HG02870 (cell line): ENCODE data around the gene CRYL1.
"Not testable (repeated sequence)": the region's sequence is repeated elsewhere in the genome, so short reads cannot be mapped to it uniquely, and the experiment has no call there.

ENCODE experiments used
- ATAC-seq: cut with Tn5 transposase; IDR thresholded peaks from one replicate; pipeline ENCODE4 v1.9.1; 2021; ENCODE audit warnings: mild to moderate bottlenecking, moderate library complexity; ENCODE audit not compliant: unreplicated experiment

Gene CRYL1

DNA sequence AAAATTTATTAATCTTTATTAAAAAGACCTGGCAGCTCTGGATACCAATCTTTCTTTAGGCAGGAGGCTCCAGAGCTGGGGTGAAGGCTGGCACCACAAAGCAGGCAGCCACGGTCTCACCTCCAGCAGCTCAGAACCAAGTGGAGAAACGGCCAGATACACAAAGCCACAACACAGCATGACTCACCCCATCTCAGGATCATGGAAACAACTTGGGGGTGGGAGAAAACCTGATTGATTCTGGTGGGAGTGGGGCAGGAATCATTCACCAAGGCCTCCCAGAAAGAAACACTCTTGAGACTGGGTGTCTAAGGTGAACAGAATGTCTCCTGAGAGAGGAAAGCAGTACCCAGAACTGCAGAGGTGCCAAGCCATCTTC lies 64.2 kb downstream of the CRYL1 start:
- no peak for ATAC-seq

DNA sequence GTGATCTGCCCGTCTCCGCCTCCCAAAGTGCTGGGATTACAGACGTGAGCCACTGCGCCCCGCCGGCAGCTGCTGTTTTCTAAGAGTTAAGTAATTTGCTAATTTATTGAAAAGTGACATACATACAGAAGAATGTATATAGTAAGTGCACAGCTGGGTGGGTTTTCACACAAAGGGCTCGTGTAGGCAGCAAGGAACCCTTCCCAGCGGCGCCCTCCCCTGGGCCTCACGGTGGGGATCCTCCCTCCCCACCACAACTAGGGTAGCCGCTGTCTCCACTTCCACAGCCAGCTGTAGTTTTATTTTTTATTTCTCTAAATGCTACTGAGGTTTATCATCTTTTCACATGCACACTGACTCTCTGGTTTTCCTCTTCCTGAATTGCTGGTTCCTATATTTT lies 64.9 kb downstream of the CRYL1 start:
- no peak for ATAC-seq

DNA sequence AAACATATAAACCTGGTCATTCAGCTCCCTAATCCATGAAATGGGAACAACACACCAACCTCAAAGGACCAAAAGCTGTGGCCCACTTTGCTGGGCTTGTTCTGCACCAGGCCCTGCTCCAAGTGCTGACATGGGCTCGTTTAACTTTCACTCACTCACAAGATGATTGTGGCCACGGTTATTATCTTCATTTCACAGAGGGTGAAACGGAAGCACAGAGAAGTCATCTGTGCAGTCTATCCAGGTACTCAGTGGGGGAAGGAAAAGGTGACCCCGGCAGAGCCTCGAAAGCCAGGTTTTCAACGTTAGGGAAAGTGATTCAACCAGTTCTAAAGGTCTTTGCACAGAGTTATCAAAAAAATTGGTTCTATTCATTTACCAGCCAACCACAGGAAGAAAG lies 68.0 kb downstream of the CRYL1 start:
- ATAC-seq, result no peak

DNA sequence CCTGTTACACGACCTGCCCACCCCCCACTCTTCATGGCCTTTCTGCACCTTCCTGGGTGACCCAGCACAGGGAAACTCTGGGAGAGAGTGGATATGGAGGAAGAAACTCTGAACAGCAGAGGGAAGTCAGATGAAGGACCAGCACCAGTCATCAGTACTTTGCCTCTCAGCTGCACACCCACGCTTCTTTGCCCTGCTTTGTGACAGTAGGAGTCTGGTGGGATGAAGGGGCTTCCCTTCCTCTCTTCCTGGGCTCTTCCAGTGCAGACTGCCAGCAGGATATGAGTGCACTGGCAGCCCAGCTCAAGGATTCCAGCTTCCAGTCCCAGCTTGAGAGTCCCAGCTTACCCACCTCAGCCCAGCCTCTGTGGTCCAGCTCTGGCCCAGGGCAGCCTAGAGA lies 68.9 kb downstream of the CRYL1 start:
- ATAC-seq, result no peak

DNA sequence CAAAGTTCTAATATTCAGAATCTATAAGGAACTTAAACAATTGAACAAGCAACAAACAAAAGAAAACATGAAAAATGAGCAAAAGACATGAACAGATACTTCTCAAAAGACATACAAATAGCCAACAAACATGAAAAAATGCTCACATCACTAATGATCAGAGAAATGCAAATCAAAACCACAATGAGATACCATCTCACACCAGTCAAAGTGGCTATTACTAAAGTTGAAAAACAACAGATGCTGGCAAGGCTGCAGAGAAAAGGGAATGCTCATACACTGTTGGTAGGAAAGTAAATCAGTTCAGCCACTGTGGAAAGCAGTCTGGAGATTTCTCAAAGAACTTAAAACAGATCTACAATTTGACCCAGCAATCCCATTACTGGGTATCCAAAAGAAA lies 74.3 kb downstream of the CRYL1 start:
- ATAC-seq, result no peak

DNA sequence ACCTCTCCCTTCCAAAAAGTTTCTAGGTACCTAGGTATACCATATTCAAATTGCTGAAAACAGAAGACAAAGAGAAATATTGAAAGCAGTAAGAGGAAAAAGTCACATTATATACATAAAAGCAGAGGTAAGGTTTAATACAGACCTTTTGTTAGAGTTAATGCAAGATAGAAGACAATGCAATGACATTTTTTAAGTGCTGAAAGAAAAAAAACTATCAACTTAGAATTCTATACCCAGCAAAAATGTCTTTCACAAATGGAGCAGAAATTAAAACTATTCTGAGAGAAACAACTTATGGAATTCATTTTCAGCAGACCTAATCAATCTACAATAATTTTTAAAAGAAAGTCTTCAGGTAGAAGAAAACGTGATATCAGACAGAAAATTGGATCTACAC lies 77.2 kb downstream of the CRYL1 start:
- ATAC-seq, result no peak

DNA sequence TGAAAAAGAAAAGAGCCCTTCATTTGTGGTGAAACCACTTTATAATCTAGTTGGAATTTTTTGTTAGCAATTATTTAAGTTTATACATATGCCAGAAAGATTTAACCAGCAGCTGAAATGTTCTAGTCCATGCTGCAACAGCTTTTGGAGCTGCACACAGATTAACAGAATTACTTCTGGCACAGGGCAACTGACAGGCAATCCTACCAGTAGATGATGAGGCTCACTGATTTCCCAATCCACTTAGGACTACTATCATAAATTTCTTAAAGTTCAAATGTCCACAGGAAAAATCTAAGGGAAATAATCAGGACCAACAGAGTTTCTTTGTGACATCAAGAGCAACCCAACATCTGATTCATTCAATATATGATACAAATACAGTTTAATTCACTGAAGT lies 78.8 kb downstream of the CRYL1 start:
- no peak for ATAC-seq

DNA sequence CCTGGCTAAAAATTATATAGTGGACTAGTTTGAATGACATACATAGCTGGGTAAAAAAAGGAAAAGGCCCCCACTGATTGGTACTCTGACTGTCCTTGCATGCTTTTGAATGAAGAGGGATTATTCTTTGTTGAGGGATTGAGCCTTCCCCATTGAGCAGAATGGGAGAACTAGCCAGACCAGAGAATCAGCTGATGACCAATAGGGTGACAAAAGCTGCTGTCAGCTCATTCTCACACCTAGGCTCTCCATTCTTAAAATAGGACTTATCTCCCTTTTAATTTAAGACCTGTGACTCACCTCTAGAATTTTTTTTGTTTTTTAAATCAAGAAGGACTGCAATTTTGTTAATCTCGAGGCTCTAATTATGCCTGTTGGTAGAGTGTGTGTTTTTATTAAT lies 79.3 kb downstream of the CRYL1 start:
- no peak for ATAC-seq

DNA sequence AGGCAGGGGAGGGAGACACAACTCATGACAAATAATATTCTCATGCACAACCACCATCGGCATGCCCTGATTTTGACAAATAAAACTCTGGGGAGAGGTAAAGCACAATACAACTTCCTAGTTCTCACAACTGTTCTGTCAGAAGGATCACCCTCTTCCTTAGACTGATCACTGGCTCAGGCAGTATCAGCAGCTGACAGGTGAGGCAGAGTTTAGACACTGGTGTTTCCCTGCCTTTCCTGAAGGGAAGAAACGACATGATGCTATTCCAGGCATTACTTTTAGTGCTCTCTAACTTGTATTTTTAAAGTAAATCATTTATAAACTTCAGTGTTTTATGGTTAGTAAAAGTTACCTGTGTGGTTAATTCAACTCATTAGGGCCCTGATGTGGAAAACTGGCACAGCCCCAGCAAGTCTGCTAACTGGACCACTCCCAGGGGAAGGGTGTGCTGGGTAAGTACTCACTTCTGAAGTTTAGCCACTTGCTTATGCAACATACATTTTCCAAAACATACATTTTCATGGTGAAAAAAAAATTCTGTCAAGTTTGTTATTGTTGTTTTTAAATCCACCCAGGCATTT lies 82.8 kb downstream of the CRYL1 start:
- no peak for ATAC-seq

DNA sequence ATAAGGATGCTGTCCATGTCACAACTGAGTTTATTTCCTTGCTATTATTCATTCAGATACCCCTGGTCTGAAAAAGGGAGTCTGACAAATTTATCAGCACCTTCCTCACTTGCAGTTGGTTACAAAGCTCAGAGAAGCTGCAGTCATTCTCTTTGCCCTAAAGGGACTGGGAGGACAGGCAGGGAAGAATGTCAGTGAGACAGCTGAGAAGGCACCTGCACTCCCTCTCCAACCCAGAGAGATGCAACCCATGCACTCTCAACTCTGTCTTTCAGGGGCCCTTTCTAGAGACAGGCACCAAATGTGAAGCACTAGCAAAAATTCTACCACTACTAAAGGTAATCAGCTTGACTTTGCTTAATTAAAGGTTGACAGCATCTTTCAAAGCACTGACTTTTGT lies 83.3 kb downstream of the CRYL1 start:
- no peak for ATAC-seq

DNA sequence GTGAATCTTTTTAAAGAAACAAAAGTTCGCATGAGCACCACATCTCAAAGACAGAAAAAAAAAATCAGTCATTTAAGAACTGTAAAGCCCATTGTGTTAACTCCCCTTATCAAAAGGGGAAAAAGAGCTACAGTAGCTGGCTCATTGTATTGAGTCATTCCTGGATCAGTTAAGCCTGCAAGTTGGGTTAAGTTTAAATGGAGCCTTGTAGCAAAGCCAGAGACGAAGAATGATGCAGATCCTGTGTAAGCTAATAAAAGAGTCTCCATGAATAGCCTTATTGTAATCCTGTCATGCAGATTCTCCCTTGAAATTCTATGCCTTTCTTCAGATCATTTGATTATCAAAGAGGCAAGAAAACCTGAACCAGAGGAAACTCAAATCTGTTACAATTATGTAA lies 83.8 kb downstream of the CRYL1 start:
- ATAC-seq, result no peak

DNA sequence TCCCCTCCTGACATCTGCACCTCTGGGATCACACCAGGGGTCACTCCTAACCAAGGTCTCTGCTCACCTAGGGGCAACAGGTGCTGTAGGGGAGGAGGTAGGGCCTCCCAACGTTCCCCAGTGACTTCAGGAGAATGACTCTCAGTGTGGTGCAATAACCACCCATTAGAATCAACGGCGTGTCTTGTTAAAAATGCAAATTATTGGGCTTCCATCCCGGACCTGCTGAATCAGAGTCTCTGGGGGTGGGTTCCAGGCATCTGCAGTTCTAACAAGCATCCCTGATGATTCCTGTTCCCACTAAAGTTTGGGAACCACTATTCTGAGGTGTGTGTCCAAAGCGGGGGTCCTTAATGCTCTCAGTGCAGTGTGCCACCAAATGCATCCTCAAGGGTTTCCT lies 84.6 kb downstream of the CRYL1 start:
- ATAC-seq, result no peak

DNA sequence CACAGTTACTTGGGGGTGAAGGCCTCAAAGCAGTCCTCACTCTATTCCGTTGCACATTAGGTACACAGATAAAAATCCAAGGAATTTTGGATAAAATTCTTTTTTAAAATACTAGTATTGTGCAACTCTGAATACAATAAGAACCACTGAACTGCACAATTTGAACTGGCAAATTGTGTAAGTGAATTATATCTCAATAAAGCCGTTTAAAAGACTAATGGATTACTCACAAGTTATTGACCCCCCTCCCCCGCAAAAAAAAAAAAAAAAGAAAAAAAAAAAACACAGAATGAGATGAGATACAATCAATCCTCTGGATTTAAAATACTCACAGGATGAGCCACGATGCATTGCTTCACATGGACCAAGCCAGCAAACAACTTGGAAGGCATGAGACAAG lies 86.4 kb downstream of the CRYL1 start:
- no peak for ATAC-seq

DNA sequence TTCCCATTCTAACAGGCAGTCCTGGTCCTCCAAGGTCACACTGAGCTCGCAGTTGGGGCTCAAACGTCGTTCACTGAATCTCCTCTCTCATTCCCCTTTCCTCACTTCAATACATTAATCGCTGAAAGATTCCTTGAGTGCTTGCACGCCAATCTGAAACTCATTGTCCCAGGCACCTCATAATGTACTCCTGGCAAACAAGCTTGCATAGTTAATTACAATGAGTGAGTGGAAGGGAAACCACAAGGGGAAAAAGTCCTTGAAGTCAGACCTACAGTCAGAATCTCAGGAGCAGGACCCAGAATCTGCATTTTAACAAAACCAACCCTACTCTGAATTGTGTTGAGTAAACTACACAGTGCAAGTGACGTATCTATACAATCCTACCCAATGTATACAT lies 86.9 kb downstream of the CRYL1 start:
- no peak for ATAC-seq

DNA sequence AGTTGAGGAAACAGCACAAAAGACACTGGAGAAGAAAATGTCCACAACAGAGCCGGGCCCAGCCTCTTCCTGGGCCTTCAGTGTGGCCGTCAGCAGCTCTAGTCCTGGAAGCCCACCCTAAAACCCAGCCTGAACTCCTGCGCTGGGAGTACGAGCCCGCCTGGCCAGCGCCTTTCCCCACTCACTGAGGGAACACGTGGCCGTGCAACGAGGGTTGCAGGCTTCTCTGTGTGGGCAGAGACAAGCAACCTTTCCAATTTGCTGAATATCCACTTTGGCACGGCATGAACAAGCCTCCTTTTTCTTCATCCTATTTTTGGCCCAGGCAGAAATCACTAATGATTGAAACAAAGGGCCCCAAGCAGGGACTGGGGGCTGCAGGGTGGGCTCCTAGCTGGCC lies 89.2 kb downstream of the CRYL1 start:
- no peak for ATAC-seq

DNA sequence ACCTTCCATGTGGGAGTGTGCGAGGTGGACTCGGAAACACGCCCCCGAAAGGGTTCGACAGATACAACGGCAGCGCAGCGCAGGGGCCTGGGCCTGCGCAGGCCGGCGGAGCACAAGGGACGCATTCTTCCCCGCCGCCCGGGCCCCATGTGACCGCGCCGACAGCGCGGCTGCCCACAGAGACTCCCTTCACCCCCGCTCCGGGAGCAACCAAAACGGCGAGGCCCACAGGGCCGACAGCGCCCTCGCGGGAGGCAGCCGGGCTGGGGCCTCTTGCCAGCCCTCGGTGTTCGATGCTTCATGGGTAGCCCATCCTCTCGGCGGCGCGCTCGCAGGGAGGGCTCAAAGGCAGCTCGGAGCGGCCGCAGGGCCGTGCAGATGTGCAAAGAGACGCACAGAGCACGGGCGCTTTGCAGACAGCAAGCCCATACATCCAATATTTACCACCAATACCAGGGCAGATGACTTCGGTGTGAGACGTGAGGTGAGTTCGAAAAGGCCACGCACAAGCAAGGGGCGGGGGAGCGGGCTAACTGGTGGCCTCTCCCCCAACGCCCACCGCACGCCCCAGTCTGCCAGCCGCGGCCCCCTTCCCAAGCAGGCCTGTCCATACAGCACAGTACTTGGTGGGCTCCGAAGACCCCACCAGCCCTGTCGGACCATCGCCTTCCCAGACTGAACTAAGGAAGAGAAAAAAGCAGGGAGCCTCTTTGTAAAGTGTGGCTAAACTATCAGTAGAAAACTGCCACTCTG lies 89.9 kb downstream of the CRYL1 start:
- no peak for ATAC-seq

DNA sequence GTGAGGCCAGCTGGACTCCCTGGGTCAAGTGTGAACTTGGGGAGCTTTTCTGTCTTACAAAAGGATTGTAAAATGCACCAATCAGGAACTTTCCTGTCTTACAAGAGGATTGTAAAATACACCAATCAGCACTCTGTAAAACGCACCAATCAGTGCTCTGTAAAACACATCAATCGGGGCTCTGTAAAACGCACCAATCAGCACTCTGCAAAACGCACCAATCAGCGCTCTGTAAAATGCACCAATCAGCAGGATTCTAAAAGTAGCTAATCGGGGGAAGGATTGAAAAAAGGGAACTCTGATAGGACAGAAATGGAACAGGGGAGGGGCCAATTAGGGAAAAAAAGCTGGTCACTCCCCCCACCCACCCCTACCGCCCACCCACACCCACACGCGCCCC lies 91.4 kb downstream of the CRYL1 start:
- not testable (repeated sequence) for ATAC-seq

DNA sequence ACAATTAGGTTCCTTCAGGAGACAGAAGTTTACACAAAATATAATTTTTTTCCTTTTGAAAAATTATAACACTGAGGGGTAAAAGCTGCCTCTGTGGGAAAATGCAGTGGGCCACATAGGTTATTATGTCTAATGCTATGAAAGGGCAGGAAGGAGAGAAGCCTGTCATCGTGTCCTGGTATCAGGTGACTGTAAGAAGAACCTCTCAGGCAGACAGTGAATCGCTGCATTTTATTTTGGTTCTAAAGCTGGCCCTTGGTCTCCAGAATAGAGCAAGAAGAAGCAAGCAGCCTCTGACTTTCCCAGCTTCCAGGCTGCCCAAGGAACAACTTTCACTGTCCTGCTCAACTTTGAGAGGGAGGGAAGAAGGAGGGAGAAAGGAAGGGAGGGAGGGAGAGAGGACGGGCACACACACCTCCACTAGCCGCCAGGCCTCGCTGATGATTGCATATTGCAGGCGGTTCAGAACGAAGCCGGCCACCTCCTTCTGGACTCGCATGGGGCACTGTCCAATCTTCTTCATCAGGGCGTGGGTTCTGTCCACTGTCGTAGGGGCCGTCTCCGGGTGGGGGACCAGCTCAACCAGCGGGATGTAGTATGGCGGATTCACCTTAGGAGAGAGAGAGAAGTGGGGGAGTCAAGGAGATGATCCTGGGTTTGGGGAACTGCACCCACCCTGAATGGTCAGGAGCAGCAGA lies 93.8 kb downstream of the CRYL1 start:
- no peak for ATAC-seq

DNA sequence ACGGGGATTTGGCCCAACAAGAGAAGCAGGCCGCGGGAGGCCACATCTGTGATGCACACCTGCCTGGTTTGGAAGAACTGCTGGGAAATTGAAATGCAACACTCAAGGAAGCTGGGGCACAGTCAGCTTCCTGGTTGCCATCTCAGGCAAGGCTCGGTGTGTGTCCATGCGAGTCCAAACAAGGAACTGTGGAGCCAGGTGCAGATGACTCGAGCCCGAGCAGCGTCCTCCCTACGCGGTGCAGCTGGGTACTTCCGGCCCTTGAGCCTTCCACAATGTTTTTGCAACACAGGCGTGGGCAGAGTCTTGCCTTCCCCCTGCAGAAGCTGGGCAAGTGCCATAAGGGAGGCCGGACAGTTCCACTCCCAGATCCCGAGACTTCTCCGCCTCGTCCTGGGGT lies 94.6 kb downstream of the CRYL1 start:
- ATAC-seq, result no peak

DNA sequence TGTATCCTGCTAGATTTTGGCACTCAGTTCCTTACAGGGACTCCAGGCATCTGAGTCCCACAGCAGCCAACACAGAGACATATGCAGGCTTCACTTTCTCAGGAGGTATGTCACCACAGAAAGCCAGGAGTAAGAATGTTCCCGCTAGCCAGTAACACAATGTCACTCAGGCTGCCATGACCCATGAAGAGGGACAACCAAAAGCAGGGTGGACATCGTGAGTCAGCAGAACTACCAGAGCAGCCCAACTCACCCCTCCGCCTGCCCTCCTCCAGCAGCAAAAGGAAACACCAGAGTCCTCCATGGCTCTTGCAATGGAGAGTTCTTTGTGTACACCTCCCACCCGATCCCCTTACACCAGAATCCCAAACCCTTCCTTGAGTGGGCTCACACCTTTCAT lies 95.4 kb downstream of the CRYL1 start:
- no peak for ATAC-seq

DNA sequence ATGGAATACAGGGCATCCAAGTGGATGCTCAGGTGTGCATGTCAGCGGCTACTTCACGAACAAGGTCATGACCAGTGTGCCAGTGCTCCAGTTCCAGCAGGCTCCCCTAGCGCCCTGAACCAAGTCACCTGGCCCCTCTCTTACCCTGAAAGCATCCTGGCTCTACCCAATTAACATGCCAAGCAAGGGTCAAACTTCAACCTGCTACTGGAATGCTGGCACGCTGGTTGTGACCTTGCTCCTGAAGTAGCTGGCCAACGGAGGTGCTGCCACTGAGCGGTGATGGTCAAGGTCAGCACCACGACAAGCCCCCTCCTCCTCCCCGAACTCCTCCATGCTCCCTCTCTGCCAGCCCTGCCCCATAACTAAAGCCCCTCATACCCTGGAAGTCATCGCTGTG lies 96.0 kb downstream of the CRYL1 start:
- no peak for ATAC-seq
